ENCODE measurements around the gene GDPD5.

GDPD5 gene

GRCh38 chr11:75532200-75533048 lies 6.7 kb upstream of the GDPD5 start:
- peak; percentile 61 for DNase-seq (ENCODE audit: low read depth, low spot score)
- no peaks in the 10 kb centered on the region for H3K36me3 ChIP-seq (ENCODE audit: insufficient read depth, insufficient read length, low read length)
- TF ChIP-seq ZNF274 (IDR thresholded peaks at IDR 0.05; ENCODE audit: low read depth, low read length) (no peak), YY1 (IDR thresholded peaks at IDR 0.05; ENCODE audit: insufficient read depth, insufficient read length) (no peak), SUZ12 (IDR thresholded peaks at IDR 0.05; ENCODE audit: extremely low read depth, insufficient read depth, insufficient read length) (no peak)
- H3K9me3 ChIP-seq (ENCODE audit: insufficient read depth, low read length) = no peaks in the 10 kb centered on the region
- H3K27me3 ChIP-seq (ENCODE audit: insufficient read depth, insufficient read length) = no peaks in the 10 kb centered on the region
- H3K4me1 ChIP-seq (ENCODE audit: insufficient read depth, insufficient read length) = peaks cover 11% of the 10 kb centered on the region
- no peak overlapping the region for H3K4me3 ChIP-seq (ENCODE audit: insufficient read length, low read depth)
- no peak overlapping the region for H3K9ac ChIP-seq (ENCODE audit: insufficient read length, low read depth)

GRCh38 chr11:75531325-75531724 lies 5.6 kb upstream of the GDPD5 start:
- DNase-seq (ENCODE audit: low read depth, low spot score) = no peak
- no peak overlapping the region for H3K9ac ChIP-seq (ENCODE audit: insufficient read length, low read depth)
- H3K27me3 ChIP-seq (ENCODE audit: insufficient read depth, insufficient read length) = no peaks in the 10 kb centered on the region
- no peaks in the 10 kb centered on the region for H3K36me3 ChIP-seq (ENCODE audit: insufficient read depth, insufficient read length, low read length)
- H3K4me3 ChIP-seq (ENCODE audit: insufficient read length, low read depth) = no peak overlapping the region
- no peak for TF ChIP-seq SUZ12 (IDR thresholded peaks at IDR 0.05; ENCODE audit: extremely low read depth, insufficient read depth, insufficient read length)
- TF ChIP-seq ZNF274 (IDR thresholded peaks at IDR 0.05; ENCODE audit: low read depth, low read length) = no peak
- TF ChIP-seq YY1 (IDR thresholded peaks at IDR 0.05; ENCODE audit: insufficient read depth, insufficient read length) = no peak
- H3K9me3 ChIP-seq (ENCODE audit: insufficient read depth, low read length) = no peaks in the 10 kb centered on the region
- peaks cover 10% of the 10 kb centered on the region for H3K4me1 ChIP-seq (ENCODE audit: insufficient read depth, insufficient read length)

GRCh38 chr11:75530577-75530976 lies 4.8 kb upstream of the GDPD5 start:
- Histone ChIP-seq H3K9me3 (ENCODE audit: insufficient read depth, low read length) (no peaks in the 10 kb centered on the region), H3K27me3 (ENCODE audit: insufficient read depth, insufficient read length) (no peaks in the 10 kb centered on the region), H3K4me1 (ENCODE audit: insufficient read depth, insufficient read length) (peaks cover 10% of the 10 kb centered on the region), H3K4me3 (ENCODE audit: insufficient read length, low read depth) (no peak overlapping the region), H3K9ac (ENCODE audit: insufficient read length, low read depth) (no peak overlapping the region), H3K36me3 (ENCODE audit: insufficient read depth, insufficient read length, low read length) (no peaks in the 10 kb centered on the region)
- TF ChIP-seq YY1 (IDR thresholded peaks at IDR 0.05; ENCODE audit: insufficient read depth, insufficient read length) (no peak), ZNF274 (IDR thresholded peaks at IDR 0.05; ENCODE audit: low read depth, low read length) (no peak), SUZ12 (IDR thresholded peaks at IDR 0.05; ENCODE audit: extremely low read depth, insufficient read depth, insufficient read length) (no peak)
- DNase-seq (ENCODE audit: low read depth, low spot score) = no peak

- no peak for TF ChIP-seq ZNF274 (IDR thresholded peaks at IDR 0.05; ENCODE audit: low read depth, low read length)
These were observed 2.4 kb upstream of the GDPD5 start for GRCh38 chr11:75527938-75528735.

GRCh38 chr11:75527130-75527529 lies 1.4 kb upstream of the GDPD5 start:
- no peak overlapping the region for H3K4me3 ChIP-seq (ENCODE audit: insufficient read length, low read depth)
- peaks cover 23% of the 10 kb centered on the region for H3K27me3 ChIP-seq (ENCODE audit: insufficient read depth, insufficient read length)
- no peaks in the 10 kb centered on the region for H3K36me3 ChIP-seq (ENCODE audit: insufficient read depth, insufficient read length, low read length)
- no peak for TF ChIP-seq ZNF274 (IDR thresholded peaks at IDR 0.05; ENCODE audit: low read depth, low read length)
- no peak for TF ChIP-seq SUZ12 (IDR thresholded peaks at IDR 0.05; ENCODE audit: extremely low read depth, insufficient read depth, insufficient read length)
- TF ChIP-seq YY1 (IDR thresholded peaks at IDR 0.05; ENCODE audit: insufficient read depth, insufficient read length) = no peak
- DNase-seq (ENCODE audit: low read depth, low spot score) = no peak
- H3K9ac ChIP-seq (ENCODE audit: insufficient read length, low read depth) = no peak overlapping the region
- H3K4me1 ChIP-seq (ENCODE audit: insufficient read depth, insufficient read length) = peaks cover 10% of the 10 kb centered on the region
- no peaks in the 10 kb centered on the region for H3K9me3 ChIP-seq (ENCODE audit: insufficient read depth, low read length)

More at GRCh38 chr11:75527938-75528735, 2.4 kb upstream of the GDPD5 start:
- no peak for DNase-seq (ENCODE audit: low read depth, low spot score)
- H3K4me3 ChIP-seq (ENCODE audit: insufficient read length, low read depth) = no peak overlapping the region
- H3K9ac ChIP-seq (ENCODE audit: insufficient read length, low read depth) = no peak overlapping the region
- peaks cover 10% of the 10 kb centered on the region for H3K4me1 ChIP-seq (ENCODE audit: insufficient read depth, insufficient read length)
- peaks cover 23% of the 10 kb centered on the region for H3K27me3 ChIP-seq (ENCODE audit: insufficient read depth, insufficient read length)
- no peaks in the 10 kb centered on the region for H3K9me3 ChIP-seq (ENCODE audit: insufficient read depth, low read length)
- no peaks in the 10 kb centered on the region for H3K36me3 ChIP-seq (ENCODE audit: insufficient read depth, insufficient read length, low read length)

- Histone ChIP-seq H3K9ac (ENCODE audit: insufficient read length, low read depth) (peak overlapping the region; percentile 82), H3K36me3 (ENCODE audit: insufficient read depth, insufficient read length, low read length) (no peaks in the 10 kb centered on the region), H3K4me3 (ENCODE audit: insufficient read length, low read depth) (peak overlapping the region; percentile 64), H3K27me3 (ENCODE audit: insufficient read depth, insufficient read length) (peaks cover 23% of the 10 kb centered on the region), H3K4me1 (ENCODE audit: insufficient read depth, insufficient read length) (peaks cover 5% of the 10 kb centered on the region), H3K9me3 (ENCODE audit: insufficient read depth, low read length) (no peaks in the 10 kb centered on the region)
- no peak for TF ChIP-seq ZNF274 (IDR thresholded peaks at IDR 0.05; ENCODE audit: low read depth, low read length)
- TF ChIP-seq SUZ12 (IDR thresholded peaks at IDR 0.05; ENCODE audit: extremely low read depth, insufficient read depth, insufficient read length) = no peak
- TF ChIP-seq YY1 (IDR thresholded peaks at IDR 0.05; ENCODE audit: insufficient read depth, insufficient read length) = no peak
- DNase-seq (ENCODE audit: low read depth, low spot score) = no peak
These were observed 426 bp upstream of the GDPD5 start for GRCh38 chr11:75526192-75526541.

Data from NT2/D1 (cell line).